T-helper 9 cell (primary cell): ENCODE results near the gene MSI2.

Source experiments
- DNase-seq: peaks from one replicate; pipeline ENCODE4 v3.0.0-alpha.2; 2020

MSI2 gene

GRCh38 chr17:57373756-57374155, 117.4 kb downstream of the MSI2 start:
- no peak for DNase-seq

GRCh38 chr17:57375040-57375769, 118.9 kb downstream of the MSI2 start:
- DNase-seq: no peak

- DNase-seq: no peak
Measured at GRCh38 chr17:57375770-57376225, 119.5 kb downstream of the MSI2 start.

- DNase-seq: no peak
Measured at GRCh38 chr17:57377094-57377493, 120.8 kb downstream of the MSI2 start.

GRCh38 chr17:57379237-57379894, 123.0 kb downstream of the MSI2 start:
- no peak for DNase-seq

GRCh38 chr17:57379895-57380434, 123.6 kb downstream of the MSI2 start:
- DNase-seq: no peak

GRCh38 chr17:57381498-57381897, 125.2 kb downstream of the MSI2 start:
- DNase-seq: no peak

- no peak for DNase-seq
Measured at GRCh38 chr17:57384219-57384618, 127.9 kb downstream of the MSI2 start.

- no peak for DNase-seq
Measured at GRCh38 chr17:57385975-57386374, 129.7 kb downstream of the MSI2 start.

- no peak for DNase-seq
Measured at GRCh38 chr17:57387575-57387974, 131.3 kb downstream of the MSI2 start.

GRCh38 chr17:57388131-57388725, 131.9 kb downstream of the MSI2 start:
- DNase-seq: no peak

GRCh38 chr17:57389473-57389872, 133.2 kb downstream of the MSI2 start:
- DNase-seq: no peak

- no peak for DNase-seq
Measured at GRCh38 chr17:57391076-57391825, 134.9 kb downstream of the MSI2 start.

GRCh38 chr17:57391857-57392471, 135.6 kb downstream of the MSI2 start:
- DNase-seq: no peak

GRCh38 chr17:57393368-57393767, 137.0 kb downstream of the MSI2 start:
- DNase-seq: no peak

- DNase-seq: no peak
Measured at GRCh38 chr17:57394375-57394774, 138.1 kb downstream of the MSI2 start.

- no peak for DNase-seq
Measured at GRCh38 chr17:57395721-57396321, 139.5 kb downstream of the MSI2 start.

GRCh38 chr17:57396511-57396921, 140.2 kb downstream of the MSI2 start:
- no peak for DNase-seq

GRCh38 chr17:57397402-57397801, 141.1 kb downstream of the MSI2 start:
- DNase-seq: no peak

- DNase-seq: no peak
Measured at GRCh38 chr17:57399690-57400089, 143.4 kb downstream of the MSI2 start.

- DNase-seq: no peak
Measured at GRCh38 chr17:57400648-57401047, 144.3 kb downstream of the MSI2 start.
